SK-N-SH (cell line): ENCODE data around the gene APBA2.

Source experiments
- CTCF ChIP-seq: fragments of 200-600 bp; sonication (generic); IDR thresholded peaks from 2 replicates; pipeline ENCODE4 v1.6.1; 2017; ENCODE audit warnings: antibody characterized with exemption, mild to moderate bottlenecking, moderate library complexity
- FOSL2 ChIP-seq: IDR thresholded peaks from 2 replicates; pipeline ENCODE4 v1.4.0; 2012; ENCODE audit warnings: low read depth, mild to moderate bottlenecking, moderate library complexity, borderline replicate concordance
- JUND ChIP-seq: IDR thresholded peaks from 2 replicates; pipeline ENCODE4 v1.4.0; 2012
- MXI1 ChIP-seq: IDR thresholded peaks from 2 replicates; pipeline ENCODE4 v1.6.1; 2012; ENCODE audit warnings: mild to moderate bottlenecking, low read depth, low read length, improper control_type of control experiment
- POLR2AphosphoS5 ChIP-seq: IDR thresholded peaks from 2 replicates; pipeline ENCODE4 v1.6.1; 2012; ENCODE audit warnings: low read depth, low read length
- SIN3A ChIP-seq: IDR thresholded peaks from 2 replicates; pipeline ENCODE4 v1.6.1; 2012; ENCODE audit warnings: low read depth, mild to moderate bottlenecking, low read length, moderate library complexity, borderline replicate concordance
- YY1 ChIP-seq: IDR thresholded peaks from 2 replicates; pipeline ENCODE4 v1.4.0; 2012; ENCODE audit warnings: low read depth, mild to moderate bottlenecking
- ZBTB33 ChIP-seq: IDR thresholded peaks from 2 replicates; pipeline ENCODE4 v1.4.0; 2012; ENCODE audit warnings: low read depth, borderline replicate concordance

- TF ChIP-seq YY1 (no peak), ZBTB33 (no peak), POLR2AphosphoS5 (no peak), MXI1 (no peak), JUND (no peak), CTCF (no peak), SIN3A (no peak), FOSL2 (no peak)
Observed at GRCh38 chr15:28902856-28903255, 17.1 kb downstream of the APBA2 start.
